ENCODE measurements around the gene ZGRF1.
A peak's percentile ranks its signal among the peaks of the same experiment; 100 is the strongest.

DNA sequence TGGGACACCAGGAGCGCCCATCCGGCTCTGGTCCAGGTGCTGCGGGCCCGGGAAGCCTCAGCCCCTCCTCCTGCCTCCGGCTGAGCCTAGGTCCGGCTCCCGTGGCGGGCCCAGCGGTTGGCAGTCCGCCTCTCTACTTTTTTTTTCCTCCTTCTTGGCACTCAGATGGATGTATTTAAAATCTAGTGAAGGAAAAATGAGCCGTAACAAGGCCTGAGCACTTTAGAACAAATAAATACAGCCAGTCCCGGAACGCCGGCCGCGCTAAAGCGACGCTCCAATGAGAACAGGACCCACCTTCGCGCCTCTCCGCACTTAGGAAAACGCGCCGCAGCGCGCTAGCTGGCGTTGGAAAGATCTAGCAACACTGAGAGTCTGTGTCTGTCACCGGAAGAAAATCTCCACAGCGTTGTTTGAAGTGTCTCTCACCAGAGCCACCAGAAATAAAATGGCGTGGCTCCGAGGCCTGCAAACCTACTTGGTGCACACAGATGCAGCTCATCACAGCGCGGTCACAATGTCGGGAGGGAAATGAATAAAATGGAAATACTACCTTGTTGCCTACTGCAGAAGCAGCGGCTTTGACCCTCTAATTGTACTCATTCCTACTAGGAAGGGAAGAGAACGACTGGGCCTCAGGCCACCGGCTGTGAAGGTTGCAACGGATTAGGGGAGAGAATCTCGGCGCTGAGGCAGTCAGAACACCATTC, 125.5 kb downstream of the ZGRF1 start:
- TF ChIP-seq, protein P1, sequence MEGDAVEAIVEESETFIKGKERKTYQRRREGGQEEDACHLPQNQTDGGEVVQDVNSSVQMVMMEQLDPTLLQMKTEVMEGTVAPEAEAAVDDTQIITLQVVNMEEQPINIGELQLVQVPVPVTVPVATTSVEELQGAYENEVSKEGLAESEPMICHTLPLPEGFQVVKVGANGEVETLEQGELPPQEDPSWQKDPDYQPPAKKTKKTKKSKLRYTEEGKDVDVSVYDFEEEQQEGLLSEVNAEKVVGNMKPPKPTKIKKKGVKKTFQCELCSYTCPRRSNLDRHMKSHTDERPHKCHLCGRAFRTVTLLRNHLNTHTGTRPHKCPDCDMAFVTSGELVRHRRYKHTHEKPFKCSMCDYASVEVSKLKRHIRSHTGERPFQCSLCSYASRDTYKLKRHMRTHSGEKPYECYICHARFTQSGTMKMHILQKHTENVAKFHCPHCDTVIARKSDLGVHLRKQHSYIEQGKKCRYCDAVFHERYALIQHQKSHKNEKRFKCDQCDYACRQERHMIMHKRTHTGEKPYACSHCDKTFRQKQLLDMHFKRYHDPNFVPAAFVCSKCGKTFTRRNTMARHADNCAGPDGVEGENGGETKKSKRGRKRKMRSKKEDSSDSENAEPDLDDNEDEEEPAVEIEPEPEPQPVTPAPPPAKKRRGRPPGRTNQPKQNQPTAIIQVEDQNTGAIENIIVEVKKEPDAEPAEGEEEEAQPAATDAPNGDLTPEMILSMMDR (IDR thresholded peaks at IDR 0.05): no peak
- TF ChIP-seq EZH2 (IDR thresholded peaks at IDR 0.05) (peak; percentile 83), EZH2phosphoT487 (IDR thresholded peaks at IDR 0.05) (peak; percentile 84)
